ENCODE data around the gene MOB3B. TPM values are rescaled to one million over a fixed set of nuclear protein-coding genes. Genes with fewer than 3 reads are reported as not detected.
"Not testable (repeated sequence)": the region's sequence is repeated elsewhere in the genome, so short reads cannot be mapped to it uniquely, and the experiment has no call there.

The MOB3B gene
- total RNA-seq, 1 experiment from 2014 or later: not detected

DNA sequence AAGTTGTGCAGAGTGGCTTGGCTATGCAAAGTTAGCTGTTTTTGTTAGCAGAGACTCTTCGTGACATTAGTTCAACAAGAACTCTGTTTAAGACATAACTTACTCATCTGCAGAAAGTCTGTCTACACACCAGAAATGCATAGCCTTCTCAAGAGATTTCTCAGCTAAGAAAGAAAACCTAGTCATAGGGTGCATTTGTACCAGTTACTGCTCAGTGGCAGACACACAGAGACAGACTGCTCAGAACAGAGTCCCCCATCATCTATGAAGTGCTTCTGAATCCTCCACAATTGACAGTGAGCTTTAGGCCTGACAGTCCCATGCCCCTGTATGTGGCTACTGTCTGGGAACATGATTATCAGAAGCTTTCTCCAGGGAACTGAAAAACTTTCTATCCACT lies 61.6 kb downstream of the MOB3B start:
- in situ Hi-C loops (cut with HindIII; ENCODE audit: low sequenced_read_pairs): no loop called here
- DNase-seq (ENCODE audit: low spot score): no peak

DNA sequence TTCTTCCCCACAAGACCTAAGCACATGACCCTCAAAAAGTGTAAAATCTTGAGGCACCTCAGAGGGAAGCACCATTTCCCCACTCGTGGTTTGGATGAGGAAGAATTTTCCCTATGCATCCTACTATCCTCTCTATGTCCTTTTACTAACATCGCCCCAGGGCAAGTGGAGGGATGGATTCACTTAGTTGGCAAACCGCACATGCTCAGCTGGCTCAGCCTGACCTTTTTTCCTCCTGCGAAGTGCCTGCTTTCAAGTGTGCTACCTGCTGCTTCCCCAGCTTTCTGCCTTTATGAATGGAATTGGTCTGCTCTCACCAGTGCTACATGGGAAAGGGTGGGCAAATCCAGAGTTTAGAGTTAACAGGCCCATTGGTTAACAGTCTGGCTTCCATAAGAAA lies 62.1 kb downstream of the MOB3B start:
- in situ Hi-C loops (cut with HindIII; ENCODE audit: low sequenced_read_pairs): no loop called here
- DNase-seq (ENCODE audit: low spot score): no peak

DNA sequence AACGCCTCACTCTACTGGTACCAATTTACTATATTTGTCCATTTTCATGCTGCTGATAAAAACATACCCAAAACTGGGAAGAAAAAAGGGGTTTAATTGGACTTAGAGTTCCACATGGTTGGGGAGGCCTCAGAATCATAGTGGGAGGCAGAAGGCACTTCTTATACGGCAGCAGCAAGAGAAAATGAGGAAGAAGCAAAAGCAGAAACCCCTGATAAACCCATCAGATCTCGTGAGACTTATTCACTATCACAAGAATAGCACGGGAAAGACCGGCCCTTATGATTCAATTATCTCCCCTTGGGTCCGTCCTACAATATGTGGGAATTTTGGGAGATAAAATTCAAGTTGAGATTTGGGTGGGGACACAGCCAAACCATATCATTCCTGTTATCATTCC lies 63.1 kb downstream of the MOB3B start:
- in situ Hi-C loops (cut with HindIII; ENCODE audit: low sequenced_read_pairs); DNase-seq (ENCODE audit: low spot score): not testable (repeated sequence)

DNA sequence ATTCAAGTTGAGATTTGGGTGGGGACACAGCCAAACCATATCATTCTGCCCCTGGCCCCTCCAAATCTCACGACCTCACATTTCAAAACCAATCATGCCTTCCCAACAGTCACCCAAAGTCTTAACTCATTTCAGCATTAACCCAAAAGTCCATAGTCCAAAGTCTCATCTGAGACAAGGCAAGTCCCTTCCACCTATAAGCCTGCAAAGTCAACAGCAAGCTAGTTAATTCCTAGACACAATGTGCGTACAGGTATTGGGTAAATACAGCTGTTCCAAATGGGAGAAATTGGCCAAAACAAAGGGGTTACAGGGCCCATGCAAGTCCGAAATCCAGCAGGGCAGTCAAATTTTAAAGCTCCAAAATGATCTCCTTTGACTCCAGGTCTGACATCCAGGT lies 64.7 kb downstream of the MOB3B start:
- in situ Hi-C loops (cut with HindIII; ENCODE audit: low sequenced_read_pairs); DNase-seq (ENCODE audit: low spot score): not testable (repeated sequence)

DNA sequence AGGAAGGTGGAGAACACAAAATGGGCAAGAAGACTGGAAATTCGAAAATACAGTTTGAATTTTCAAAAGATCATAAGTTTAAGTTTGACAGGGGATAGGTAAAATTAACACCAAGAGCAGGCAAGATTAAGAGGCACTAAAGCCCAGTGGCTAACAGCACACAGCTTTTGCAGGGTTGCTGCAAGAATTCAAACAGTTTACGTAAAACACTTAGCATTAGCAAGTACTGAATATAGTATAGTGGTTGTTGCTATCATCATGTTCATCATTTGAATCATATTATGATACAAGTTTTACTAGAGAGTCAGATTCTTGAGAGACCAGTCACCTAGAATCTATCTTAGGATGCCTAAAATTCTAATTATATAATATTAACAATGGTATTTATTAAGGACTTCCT lies 66.8 kb downstream of the MOB3B start:
- in situ Hi-C loops (cut with HindIII; ENCODE audit: low sequenced_read_pairs): no loop called here
- no peak for DNase-seq (ENCODE audit: low spot score)

DNA sequence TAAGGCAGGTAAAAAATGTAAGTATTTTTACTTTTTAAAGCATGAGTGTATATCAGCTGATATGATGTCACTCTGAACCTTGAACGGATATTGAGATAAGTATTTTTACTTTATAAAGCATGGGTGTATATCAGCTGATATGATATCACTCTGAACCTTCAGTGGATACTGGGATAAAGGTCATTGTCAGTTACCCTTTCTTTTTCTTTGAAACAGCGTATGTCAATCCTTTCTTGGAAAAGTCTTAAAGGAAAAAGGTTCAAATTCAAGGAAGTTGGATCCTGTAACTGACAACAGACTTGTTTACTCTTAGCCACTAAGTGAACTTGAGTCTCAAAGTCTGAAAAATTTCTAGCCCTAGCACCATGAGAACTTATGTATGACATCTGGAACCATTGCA lies 67.2 kb downstream of the MOB3B start:
- in situ Hi-C loops (cut with HindIII; ENCODE audit: low sequenced_read_pairs): no loop called here
- DNase-seq (ENCODE audit: low spot score): no peak

DNA sequence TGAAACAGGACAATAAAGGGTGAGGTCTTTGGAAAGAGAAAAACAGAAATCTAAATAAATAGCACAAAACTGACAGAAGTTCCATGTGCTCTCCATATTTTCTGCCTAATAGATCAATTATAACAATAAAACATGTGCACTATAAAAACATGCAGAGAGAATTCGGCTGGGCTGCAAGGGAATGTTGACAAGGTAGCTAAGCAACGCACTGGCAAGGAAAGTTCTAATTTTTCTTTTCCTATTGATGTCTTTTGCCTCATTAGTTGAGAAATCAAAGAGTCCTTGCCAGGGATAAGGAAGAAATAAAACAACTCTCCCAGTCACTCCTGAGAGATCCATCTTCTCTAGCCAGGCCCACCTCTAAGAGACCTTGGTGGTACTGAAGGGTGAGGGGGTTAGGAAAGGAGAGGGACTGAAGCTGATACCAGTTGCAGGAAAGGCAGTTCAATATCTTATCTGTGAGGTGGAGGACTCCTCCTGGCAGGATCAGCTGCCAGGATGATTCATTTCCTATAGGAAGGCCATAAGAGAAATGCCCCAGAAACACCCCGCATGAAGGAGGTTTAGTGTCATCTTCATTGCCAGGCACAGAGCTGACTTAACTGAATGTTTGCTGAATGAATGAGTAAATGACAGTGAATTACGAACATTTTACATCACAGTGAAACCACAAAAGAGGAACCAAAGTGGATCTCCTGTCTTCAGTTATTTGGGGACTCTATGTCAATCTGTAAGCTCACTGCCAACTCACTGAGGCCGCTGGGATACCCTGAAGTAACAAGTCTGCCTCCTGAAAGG lies 69.2 kb downstream of the MOB3B start:
- no peak for DNase-seq (ENCODE audit: low spot score)
- in situ Hi-C loops (cut with HindIII; ENCODE audit: low sequenced_read_pairs): no loop called here

DNA sequence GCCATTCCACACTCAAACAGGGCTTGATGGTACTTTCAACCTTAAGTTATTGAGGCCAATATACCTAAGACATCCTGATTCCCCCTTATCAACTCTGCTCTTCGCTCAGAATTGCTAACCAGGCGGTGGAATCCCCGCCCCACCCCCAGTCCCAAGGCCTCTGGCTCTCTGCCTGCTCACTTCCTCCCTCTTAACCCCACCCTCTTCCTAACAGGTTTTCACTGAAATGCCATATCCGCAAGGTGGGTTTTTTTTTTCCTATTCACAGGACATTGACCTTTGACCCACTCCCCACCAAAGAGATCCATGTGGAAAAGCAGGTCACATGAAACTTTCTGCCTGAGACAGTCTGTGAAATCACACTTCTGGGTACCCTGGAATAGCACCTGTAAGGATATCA lies 72.2 kb downstream of the MOB3B start:
- DNase-seq (ENCODE audit: low spot score): no peak
- in situ Hi-C loops (cut with HindIII; ENCODE audit: low sequenced_read_pairs): no loop called here

DNA sequence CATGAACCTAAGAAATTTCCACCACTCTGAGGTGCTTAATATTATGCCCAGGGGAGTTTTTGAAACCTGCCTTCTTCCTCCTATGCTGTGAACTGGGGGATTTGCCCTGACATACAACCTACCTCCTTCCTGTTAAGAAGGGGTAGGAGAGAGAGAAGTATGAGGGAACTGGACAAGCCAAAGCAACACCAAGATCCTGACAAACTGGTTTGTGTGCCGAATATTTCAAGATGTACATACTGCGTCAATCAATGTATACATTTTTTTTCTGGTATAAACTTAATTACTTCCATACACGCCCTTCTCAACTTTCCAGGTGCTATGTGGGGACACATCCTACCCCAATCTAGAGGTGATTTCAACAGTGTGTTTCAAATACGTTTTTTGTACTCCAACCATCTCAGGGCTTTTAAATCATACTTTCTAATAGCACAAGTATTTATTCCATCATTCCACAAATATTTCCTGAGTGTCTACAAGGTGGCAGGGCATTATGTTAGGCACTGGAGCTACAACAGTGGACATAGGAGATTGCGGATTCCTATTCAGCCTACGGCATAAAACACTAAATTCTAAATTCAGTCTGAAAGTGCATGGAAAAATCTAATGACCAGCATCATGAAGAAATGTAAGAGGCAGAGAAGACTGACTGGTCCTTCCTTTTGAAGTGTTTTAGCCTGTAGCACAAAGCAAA lies 75.6 kb downstream of the MOB3B start:
- no peak for DNase-seq (ENCODE audit: low spot score)
- in situ Hi-C loops (cut with HindIII; ENCODE audit: low sequenced_read_pairs): no loop called here

DNA sequence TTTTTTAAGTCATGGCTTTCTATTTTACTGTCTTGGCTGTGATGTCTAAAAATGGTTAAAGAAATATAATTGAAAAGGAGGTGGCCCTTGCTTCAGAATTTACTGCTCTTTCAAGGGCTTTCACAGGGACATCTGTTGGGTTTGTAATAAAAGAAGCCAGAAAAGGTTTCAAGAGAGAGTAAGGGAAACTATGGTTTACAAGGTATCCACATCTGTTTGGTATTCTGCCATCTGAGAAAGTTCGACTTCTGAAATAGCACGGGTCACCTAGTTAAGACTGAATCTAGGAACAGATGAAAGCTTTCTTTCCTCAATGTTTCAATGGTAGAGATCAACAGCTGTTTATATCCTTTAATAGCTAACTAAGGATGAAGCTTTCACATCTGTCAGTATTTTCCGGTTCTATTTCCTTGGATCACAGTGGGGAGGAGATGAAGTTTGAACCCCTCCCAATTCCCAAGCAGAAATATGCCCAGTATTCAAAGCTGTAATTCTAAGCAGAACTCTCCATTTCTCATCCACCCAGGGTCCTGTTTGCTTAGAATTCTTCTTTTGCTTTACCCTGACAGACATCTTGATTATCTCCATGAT lies 78.3 kb downstream of the MOB3B start:
- no peak for DNase-seq (ENCODE audit: low spot score)
- in situ Hi-C loops (cut with HindIII; ENCODE audit: low sequenced_read_pairs): no loop called here

DNA sequence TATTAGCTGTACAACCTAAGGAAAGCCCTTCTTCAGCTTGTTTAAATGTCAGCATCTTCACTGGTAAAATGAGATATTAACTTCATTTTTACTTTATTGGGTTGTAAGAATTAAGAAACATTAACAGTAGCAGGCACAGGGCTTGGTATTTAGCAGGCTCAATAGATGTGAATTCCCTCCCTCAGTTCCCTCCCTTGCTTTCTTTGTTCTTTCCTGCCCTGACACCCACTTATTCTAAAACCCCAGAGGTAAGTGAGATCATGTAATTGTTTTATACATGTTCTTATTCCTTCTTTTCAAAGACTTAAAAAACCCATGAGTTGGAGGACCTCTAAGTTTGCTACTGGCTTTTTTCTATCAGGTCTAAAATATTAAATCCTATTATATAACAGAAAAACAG lies 78.9 kb downstream of the MOB3B start:
- DNase-seq (ENCODE audit: low spot score): no peak
- in situ Hi-C loops (cut with HindIII; ENCODE audit: low sequenced_read_pairs): no loop called here

DNA sequence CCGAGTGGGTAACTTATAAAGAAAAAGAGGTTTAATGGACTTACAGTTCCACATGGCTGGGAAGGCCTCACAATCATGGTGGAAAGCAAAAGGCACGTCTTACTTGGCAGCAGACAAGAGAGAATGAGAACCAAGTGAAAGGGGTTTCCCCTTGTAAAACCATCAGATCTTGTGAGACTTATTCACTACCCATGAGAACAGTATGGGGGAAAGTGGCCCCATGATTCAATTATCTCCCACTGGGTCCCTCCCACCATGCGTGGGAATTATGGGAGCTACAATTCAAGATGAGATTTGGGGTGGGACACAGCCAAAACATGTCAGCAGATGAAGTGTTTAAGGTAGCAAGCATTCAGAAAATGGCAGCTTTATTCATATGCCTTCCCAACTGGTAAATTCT lies 81.3 kb downstream of the MOB3B start:
- not testable (repeated sequence) for DNase-seq (ENCODE audit: low spot score)

DNA sequence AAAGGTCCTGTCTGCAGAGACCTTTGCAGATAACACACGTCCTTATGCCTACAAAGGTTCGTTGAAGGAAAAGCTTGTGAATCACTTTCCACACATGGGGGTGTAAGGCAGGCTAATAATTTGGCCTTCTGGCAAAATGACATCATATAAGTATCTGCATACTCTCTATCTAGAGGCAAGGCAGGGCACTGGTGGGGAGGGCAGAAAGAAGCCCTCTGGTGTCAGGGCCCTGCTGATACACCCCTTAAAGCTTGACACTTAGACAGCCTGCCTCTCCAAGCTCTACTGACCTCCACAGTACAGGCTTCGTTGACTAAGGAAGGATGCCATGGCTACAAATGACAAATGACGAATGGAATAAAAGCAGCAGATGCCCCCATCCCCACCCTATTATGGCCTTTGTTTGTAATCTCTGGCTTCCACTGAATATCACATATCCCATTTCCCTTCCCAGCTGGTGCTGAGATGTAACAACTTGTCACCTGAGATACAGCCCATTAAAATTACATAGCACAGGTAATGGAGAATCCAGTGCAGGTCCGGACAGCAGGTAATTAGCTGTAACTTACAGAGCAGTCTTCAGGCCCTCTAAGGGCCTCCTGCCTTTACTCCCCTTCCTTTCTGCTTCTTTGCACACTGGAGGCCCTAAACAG lies 82.5 kb downstream of the MOB3B start:
- in situ Hi-C loops (cut with HindIII; ENCODE audit: low sequenced_read_pairs): no loop called here
- DNase-seq (ENCODE audit: low spot score): no peak

More for the DNA sequence above, 81.3 kb downstream of the MOB3B start:
- in situ Hi-C loops (cut with HindIII; ENCODE audit: low sequenced_read_pairs): not testable (repeated sequence)

DNA sequence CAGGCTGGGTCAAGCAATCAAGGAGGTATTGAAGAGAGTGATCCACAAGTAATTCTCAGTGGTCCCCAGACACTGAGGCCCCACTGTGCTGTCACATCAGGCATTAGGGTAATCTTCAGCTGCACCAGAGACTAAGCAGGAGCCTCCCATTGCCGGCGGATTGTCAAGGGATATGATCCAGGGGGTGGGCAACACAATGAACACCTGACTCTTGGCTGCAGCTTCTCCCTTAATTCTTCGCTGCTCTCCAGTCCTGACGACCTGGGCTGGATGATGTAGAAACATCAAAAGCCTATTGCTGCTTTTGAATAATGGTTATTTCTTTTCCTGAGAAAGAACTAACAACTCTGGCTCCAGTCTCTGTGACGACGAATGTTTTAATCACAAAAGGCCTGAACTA lies 83.9 kb downstream of the MOB3B start:
- no peak for DNase-seq (ENCODE audit: low spot score)
- in situ Hi-C loops (cut with HindIII; ENCODE audit: low sequenced_read_pairs): no loop called here

DNA sequence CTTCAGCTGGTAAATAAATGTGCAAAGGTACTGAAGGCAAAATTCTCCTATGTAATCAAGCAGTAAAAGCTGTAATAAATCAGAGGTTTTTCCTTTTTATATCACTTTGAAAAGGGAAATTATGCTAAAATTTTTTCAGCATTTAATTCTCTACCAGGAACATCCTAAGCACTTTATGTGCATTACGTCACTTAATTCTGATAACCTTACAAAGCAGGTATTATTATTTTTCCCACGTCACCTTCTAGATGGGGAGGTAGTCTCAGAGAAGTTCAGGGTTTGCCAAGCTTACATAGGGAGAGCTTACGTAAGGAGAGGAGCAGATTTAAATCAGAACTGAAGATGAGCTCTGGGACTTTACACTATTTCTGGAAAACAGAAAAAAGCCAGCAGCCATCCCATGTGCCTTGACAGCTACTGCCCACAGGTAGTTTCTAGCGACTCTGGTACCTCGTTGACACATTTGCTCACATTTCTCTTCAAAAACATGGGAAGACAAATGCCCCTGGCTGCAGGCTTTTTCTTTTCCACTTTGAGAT lies 84.5 kb downstream of the MOB3B start:
- DNase-seq (ENCODE audit: low spot score): no peak
- in situ Hi-C loops (cut with HindIII; ENCODE audit: low sequenced_read_pairs): no loop called here

DNA sequence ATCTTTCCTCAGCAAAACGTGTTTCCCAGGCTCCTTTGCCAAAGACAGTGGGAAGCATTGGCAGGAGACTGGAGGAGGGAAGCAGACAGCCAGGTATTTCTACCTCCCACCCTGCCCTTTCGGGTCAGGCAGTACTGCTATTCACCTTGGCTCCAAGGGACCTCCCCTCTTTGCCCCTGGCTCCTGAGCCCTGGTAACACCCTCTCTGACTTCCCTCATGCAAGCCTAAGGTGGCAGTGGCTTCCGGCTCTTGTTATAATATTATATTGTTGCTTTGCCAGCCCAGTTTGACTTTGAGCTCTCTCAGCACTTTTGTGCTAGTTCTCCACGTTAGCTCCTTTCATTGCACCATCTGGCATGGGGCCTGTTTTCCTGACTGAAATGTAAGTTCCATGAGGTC lies 87.2 kb downstream of the MOB3B start:
- DNase-seq (ENCODE audit: low spot score): peak; percentile 60
- in situ Hi-C loops (cut with HindIII; ENCODE audit: low sequenced_read_pairs): no loop called here

DNA sequence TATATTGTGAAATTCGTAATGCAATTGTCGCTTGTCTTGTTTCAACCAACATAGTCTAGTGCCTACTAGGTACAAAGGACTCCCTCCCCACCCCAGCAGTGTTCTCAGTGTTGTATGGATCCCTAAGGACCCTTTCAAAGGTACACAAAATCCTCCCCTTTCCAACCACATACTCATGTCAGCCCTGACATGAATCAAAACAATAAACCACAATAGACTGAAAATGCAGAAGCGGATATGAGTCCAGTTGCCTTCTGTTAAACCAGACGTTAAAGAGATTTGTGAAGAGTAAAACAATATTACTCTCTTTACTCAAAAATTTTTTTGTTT lies 87.9 kb downstream of the MOB3B start:
- DNase-seq (ENCODE audit: low spot score): no peak
- in situ Hi-C loops (cut with HindIII; ENCODE audit: low sequenced_read_pairs): no loop called here

DNA sequence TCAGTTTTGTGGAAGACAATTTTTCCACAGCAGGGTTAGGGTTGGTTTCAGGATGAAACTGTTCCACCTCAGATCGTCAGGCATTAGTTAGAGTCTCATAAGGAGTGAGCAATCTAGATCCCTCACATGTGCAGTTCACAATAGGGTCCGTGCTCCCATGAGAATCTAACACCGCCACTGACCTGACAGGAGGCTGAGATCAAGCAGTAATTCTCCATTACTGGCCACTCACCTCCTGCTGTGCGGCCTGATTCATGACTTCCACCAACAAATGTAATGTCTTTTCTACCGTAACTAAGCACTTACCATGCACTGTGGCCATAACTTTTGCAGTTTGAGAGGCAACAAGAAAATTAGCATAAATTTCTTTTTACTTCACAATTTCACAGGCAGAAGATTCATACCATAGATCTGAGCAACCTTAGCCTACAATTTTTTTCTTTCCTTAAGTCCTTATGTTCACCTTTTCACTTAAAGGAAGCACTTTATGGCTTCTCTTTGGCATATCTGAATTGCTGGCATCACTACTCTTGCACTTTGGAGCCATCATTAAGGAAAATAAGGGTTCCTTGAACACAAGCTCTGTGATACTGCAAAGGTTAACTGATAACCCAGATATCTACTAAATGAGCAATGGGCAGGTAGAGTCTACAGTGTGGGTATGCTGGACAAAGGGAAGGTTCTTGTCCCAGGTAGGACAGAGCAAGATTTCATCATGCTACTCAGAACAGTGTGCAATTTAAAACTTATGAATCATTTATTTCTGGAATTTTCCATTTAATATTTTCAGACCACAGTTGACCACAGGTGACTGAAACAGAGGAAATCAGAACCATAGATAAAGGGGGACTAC lies 88.5 kb downstream of the MOB3B start:
- DNase-seq (ENCODE audit: low spot score): no peak
- in situ Hi-C loops (cut with HindIII; ENCODE audit: low sequenced_read_pairs): no loop called here

DNA sequence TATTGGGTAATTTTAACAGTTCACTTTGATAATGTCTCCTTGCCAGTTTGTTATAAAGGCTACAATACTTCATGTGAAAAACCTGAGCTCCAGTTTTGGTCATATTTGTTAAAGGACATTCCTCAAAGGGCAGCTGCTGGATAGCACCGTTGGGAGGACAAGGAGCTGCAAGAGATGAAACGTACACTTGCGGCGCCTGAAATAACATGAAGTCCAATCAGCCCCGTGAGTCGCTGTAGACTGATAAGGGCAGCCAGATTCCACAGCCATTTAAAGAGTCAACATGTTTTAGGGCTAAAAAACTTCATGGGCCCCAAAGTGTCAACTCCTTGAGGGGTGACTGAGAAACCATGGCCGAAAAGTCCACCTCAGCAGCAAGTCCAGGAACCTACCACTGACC lies 91.1 kb downstream of the MOB3B start:
- no peak for DNase-seq (ENCODE audit: low spot score)
- in situ Hi-C loops (cut with HindIII; ENCODE audit: low sequenced_read_pairs): no loop called here
